Fibroblast of the conjunctiva (primary cell): ENCODE data around the gene OPRL1.
A peak's percentile ranks its signal among the peaks of the same experiment; 100 is the strongest.

ENCODE experiments used
- DNase-seq: peaks from one replicate; pipeline ENCODE4 v3.0.0-alpha.2; 2010; ENCODE audit warnings: low read depth

OPRL1 gene

GRCh38 chr20:64072498-64073063, 7.3 kb upstream of the OPRL1 start:
- no peak for DNase-seq

GRCh38 chr20:64073476-64074183, 6.3 kb upstream of the OPRL1 start:
- no peak for DNase-seq

DNA sequence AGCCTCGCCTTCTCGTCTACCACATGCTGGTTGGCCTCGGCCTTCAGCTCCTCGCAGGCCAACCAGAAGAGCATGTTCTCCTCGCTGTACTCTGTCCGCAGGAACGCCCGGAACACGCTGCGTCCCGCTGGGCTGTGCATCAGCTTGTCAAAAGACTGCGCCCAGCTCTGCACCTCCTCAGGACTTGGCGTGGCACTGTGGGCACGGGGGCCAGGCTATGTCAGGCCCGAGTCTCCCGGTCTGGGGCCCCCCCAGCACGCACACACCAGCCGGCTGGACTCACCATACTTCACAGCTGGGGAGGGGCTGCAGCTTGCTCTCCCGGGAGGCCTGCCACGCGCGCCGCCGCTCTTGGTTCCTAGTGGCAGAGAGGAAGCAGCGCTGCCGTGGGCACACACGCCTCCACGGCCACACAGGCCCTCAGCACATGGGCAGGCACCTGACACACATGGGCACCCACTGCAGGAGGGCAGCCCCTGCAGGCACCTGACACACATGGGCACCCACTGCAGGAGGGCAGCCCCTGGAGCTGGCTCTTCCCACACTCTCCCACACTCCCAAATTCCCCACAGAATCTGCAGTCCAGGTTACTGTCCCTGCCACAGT, 5.6 kb upstream of the OPRL1 start:
- no peak for DNase-seq

DNA sequence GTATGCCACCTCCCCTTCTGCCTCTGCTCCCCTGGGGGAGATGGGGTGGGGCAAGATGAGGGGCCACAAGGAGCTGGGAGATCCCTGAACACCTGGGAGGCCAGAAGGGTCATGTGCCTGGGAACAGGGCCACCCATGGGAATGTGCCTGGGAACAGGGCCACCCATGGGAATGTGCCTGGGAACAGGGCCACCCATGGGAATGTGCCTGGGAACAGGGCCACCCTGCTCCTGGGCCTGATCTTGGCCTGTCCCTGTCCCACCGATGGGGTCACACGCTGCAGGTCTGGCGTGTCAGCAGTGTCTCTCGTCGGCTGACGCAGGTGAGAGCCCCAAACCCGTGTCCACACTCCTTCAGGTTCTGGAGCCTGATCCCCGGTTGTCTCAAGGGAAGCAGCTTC, 4.9 kb upstream of the OPRL1 start:
- no peak for DNase-seq

- DNase-seq: no peak
These were observed 4.3 kb upstream of the OPRL1 start for GRCh38 chr20:64075556-64075955.

- DNase-seq: no peak
These were observed 3.6 kb upstream of the OPRL1 start for GRCh38 chr20:64076061-64076997.

GRCh38 chr20:64077094-64077493, 2.8 kb upstream of the OPRL1 start:
- no peak for DNase-seq

DNA sequence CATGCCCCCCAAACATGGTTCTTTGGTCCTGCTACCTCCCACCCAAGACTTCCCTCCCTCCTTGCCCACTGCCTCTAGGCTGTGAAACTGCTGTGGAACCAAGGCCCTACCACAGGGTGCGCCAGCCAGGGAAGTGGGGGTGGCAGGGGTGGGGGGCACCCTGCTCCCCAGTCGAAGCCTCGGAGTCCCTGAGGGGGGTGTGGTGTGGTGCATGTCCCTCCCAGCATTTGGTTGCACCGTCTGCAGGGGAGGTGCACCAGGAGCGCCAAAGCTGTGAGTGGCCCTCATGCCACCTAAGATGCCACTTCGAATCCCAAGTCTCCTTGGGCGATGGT, 2.4 kb upstream of the OPRL1 start:
- no peak for DNase-seq

DNA sequence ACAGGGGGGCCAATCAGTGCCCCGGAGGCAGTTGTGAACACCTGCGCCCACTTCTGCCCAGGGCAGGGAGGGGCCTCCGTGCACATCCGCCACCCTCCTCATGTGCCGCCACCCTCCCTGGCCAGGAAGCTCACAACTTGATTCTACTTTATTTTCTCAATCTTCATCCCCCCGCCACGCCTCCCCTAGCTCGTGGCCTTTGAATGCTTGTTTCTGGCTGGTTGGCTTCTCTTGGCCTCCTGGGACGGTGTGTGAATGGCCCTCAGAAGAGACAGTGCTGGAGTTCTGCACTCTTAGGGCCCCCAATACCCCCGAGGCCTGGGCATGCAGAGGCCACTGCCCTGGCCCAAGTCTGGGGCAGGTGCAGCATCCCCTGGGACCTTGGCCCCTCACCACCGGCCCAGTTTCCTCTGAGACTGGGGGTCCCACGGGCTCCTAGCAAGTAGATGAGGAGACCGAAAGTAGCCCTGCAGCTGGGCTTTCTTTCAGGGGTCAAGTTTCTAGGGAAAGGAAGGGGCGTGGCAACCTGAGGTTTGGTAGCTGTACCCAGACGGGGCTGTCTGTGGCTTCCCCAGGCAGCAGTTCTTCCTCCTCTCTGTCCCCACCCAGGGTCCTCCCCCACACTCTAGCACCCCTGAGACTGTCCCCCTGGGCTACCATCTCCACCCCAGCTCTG, 1.9 kb upstream of the OPRL1 start:
- no peak for DNase-seq

GRCh38 chr20:64078934-64079272, 979 bp upstream of the OPRL1 start:
- no peak for DNase-seq

DNA sequence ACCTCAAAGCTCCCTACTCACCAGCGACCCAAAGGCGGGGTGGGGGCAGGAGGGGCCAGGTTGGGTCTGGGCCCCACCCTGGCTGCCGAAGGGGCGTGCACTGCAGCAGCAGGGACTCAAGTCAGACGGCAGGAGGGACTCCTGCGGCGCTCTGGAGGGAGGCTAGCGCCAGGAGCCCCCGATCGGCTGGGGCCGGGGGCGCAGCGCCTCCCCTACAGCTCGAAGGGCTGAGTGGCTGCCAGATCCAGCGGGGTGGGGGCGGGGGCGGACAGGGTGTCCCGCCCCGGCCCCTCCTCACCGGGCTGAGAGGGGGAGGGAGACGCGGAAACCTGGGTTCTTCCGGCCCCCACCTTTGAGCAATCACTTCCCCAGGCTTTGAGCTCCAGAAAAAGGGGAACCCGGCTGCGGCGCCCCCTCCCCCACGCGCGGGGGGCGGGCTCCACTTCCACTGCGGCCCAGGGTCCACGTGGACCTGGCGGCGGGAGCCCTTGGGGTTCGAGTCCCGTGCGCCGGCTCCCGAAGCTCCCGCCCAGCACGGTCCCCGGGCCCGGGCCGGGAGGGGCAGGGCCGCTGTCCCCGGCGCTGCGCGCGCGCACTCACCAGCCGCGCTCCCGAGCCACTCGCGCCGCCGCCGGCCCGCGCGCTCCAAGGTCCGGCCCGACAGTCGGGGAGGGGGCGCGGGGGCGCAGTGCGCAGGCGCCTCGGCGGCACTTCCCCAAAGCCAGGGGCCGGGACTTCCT, 439 bp upstream of the OPRL1 start, which contains the start of gene RGS19:
TSS of gene RGS19 (minus strand) at position 246 of the 740 bp plus-strand sequence. CDS start 2,632 bp downstream, outside the sequence.
- DNase-seq: peak; percentile 18

GRCh38 chr20:64080813-64081623, 1.1 kb downstream of the OPRL1 start:
- no peak for DNase-seq

DNA sequence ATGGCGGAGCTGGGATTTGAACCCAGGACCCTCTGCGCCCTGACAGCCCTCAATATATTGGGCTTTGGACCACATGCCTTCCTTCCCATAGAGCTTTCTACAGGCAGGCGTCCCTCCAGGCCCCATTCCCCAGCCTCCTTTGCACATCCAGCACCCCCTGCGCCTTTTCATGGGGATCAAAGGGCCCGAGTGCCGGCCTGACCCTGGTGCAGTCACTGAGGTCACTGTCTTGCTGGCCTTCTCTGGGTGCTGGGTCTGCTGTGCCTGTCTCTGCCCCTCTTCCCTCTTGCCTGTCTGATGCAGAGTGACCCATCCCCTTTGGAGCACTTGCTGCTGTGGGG, 1.7 kb downstream of the OPRL1 start:
- no peak for DNase-seq

DNA sequence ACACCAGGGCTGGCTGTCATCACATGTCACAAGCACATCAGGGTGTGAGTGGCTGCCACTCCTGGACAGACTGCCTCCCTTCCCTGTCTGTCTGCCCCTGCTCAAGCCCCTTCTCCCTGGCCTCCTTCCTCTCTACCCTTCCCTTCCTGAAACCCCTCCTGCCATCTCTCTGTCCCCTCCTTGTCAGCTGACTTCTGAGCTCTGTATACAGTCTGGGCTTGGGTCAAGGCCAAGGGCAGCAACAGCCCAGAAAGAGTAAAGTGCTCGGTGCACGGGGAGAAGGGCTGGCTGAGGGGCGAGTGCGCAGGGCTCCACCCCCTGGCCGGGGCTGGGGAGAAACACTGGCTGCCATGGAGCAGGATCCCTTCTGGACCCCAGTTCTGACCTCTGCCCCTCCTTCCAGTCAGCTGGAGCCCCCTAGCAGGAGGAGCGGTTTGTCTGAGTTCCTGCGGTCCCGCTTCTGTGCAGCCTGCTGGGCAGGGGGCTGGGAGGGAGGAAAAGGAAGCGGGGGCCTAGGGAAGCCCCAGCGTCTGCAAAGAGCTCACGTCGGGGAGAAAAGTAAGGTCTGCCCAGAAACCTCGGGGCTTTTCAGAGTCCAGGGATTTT, 2.3 kb downstream of the OPRL1 start:
- DNase-seq: no peak

DNA sequence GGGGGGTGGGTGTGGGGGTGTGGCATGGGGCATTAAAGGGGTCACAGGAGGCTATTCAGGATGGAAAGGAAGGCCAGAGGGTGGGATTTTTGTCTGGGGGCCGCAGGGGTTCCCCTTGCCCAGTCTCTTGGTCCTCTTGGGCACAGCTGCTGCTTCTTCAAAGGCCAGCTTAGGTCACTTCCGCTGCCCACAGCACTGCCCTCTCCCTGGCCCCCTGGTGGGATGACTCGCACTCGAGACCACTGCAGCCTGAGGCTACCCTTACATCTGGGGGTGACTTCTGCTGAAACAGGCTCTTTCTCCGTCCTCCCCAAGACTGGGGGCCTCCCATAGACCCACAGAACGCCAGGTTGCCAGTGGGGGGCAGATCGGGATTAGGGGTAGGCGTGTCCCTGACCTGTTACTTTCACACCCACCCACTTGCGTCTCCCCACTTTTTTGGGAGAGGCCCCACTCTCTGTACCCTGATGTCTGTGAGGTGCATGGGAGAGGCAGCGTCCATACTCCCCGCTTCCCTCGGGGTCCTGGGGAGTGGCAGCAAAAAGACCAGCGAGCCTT, 3.0 kb downstream of the OPRL1 start:
- DNase-seq: no peak

GRCh38 chr20:64083378-64083803, 3.5 kb downstream of the OPRL1 start:
- DNase-seq: peak; percentile 28

DNA sequence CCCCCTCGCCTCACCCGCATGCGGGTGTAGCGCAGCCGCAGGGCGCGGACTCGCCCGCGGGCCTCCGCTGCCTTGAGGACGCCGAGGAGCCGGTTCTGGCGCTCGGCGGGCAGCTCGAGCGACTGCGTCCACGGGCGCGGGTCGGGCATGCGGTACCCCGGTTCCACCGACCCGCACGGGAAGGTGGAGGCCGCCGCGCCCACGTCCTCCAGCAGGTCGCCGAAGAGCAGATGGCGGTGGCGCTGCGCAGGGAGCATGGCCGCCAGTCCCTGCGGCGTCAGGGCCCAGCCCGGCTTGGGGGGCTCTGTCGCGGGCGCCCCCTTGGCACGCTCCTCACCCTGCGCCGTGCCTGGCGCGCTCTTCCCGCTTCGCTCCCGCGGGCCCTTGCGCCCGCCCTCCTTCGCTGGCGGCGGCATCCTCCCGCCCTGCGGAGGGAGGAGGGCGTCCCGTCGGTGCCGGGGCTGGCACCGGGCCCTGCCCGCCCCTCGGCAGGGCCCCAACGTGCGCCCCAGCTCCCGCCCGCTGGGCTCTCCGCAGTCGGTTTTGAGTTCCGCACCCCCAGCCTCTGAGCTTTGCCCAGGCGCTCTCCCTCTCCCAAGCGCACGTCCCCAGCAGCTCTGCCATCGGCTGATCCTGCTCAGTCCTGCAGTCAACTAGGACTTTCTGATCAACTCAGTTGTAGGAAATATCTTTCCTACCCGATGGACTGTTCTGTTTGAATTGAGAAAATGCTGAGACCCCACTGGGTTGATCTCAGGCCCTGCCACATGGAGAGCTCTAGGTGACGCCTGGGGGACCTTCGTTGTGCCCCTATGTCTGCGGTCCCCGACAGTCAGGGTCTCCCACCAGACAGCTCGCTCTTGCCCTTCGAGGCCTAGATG, 4.2 kb downstream of the OPRL1 start, which contains the start of gene LKAAEAR1:
TSS of gene LKAAEAR1 (minus strand) at position 595 of the 881 bp plus-strand sequence. CDS start at position 416, 179 bp downstream.
- no peak for DNase-seq

GRCh38 chr20:64084685-64085152, 4.8 kb downstream of the OPRL1 start:
- DNase-seq: no peak
